ENCODE data around the gene PGD. TPM values are rescaled to one million over a fixed set of nuclear protein-coding genes. Genes with fewer than 3 reads are reported as not detected.

The PGD gene
- total RNA-seq: 100 to 1,000 TPM; 115 to 124 TPM

- Histone ChIP-seq H3K27ac (peak within 1 kb of the TSS; percentile 85), H3K9me3 (no peaks in the 10 kb centered on the region), H3K4me3 (peak within 1 kb of the TSS; percentile 76), H3K36me3 (peaks cover 10% of the 10 kb centered on the region), H3K4me1 (peaks cover 11% of the 10 kb centered on the region), H3K27me3 (no peaks in the 10 kb centered on the region), H3K9ac (ENCODE audit: low read depth in 2 of 2, low read length in 2 of 2) (peak within 1 kb of the TSS; percentile 77 to 78)
- TF ChIP-seq CTCF (IDR thresholded peaks at IDR 0.05): no peak
- DNase-seq: peak; percentile 99
- intact Hi-C loops (cut with DNase I): no loop called here
These were observed at the start of gene PGD for GRCh38 chr1:10398734-10399443. Gene PGD, plus strand, starts transcription at chr1:10399064. Its CDS starts 54 bp downstream, at chr1:10399118.

DNA sequence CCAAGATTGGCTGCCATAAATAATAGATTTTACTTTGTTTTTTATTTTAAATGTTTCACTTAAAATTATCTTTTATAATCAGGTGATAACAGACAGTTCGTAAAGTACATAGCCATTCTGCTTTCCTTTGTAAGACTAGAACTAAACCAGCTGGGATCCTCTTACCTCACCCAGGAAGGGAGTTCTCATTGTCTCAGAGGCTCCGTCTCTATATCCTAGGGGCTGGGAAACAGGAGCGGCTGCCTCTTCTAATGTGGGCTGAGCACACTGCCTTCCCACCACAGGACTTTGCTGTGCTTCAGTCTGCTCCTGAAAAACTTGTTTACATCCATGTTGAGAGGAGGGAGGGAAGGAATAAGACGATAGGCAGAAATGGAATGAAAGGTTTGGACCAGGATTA is 45.6 kb upstream of the PGD start:
- Histone ChIP-seq H3K9me3 (no peaks in the 10 kb centered on the region), H3K36me3 (peaks cover 6% of the 10 kb centered on the region), H3K4me1 (no peaks in the 10 kb centered on the region), H3K9ac (ENCODE audit: low read depth in 2 of 2, low read length in 2 of 2) (no peak overlapping the region), H3K4me3 (no peak overlapping the region), H3K27me3 (no peaks in the 10 kb centered on the region), H3K27ac (no peak overlapping the region)
- intact Hi-C loops (cut with DNase I): no loop called here
- TF ChIP-seq CTCF (IDR thresholded peaks at IDR 0.05): no peak
- DNase-seq: no peak

DNA sequence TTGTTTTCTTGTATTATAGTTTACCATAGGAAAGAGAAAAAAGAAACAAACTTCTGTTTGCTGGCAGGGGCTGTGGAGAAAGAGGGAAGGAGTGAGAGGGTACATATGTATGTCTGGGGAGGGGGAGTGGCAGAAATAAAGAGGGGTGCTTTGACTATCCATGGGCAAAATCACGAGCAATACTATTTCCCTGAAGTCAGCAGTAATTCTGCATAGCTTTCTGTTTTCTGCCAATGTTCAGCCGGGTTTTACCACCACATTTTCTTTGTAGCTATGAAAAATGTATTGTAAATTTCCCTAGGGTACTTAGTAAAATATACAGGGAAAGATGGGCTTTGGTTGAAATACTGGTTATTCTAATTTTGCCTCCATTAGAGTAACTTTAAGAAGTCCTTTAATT is 45.2 kb upstream of the PGD start:
- no peak for TF ChIP-seq CTCF (IDR thresholded peaks at IDR 0.05)
- intact Hi-C loops (cut with DNase I): no loop called here
- H3K36me3 ChIP-seq: peaks cover 6% of the 10 kb centered on the region
- H3K27ac ChIP-seq: no peak overlapping the region
- H3K4me1 ChIP-seq: no peaks in the 10 kb centered on the region
- H3K4me3 ChIP-seq: no peak overlapping the region
- H3K9me3 ChIP-seq: no peaks in the 10 kb centered on the region
- DNase-seq: no peak
- H3K27me3 ChIP-seq: no peaks in the 10 kb centered on the region
- no peak overlapping the region for H3K9ac ChIP-seq (ENCODE audit: low read depth in 2 of 2, low read length in 2 of 2)

GRCh38 chr1:10360045-10360444 is 38.8 kb upstream of the PGD start:
- Histone ChIP-seq H3K27me3 (no peaks in the 10 kb centered on the region), H3K4me3 (no peak overlapping the region), H3K4me1 (no peaks in the 10 kb centered on the region), H3K36me3 (no peaks in the 10 kb centered on the region), H3K9me3 (no peaks in the 10 kb centered on the region), H3K9ac (ENCODE audit: low read depth in 2 of 2, low read length in 2 of 2) (no peak overlapping the region), H3K27ac (no peak overlapping the region)
- no peak for DNase-seq
- intact Hi-C loops (cut with DNase I): no loop called here
- TF ChIP-seq CTCF (IDR thresholded peaks at IDR 0.05): no peak

GRCh38 chr1:10361515-10361914 is 37.3 kb upstream of the PGD start:
- no peaks in the 10 kb centered on the region for H3K36me3 ChIP-seq
- DNase-seq: no peak
- H3K9ac ChIP-seq (ENCODE audit: low read depth in 2 of 2, low read length in 2 of 2): no peak overlapping the region
- H3K27ac ChIP-seq: no peak overlapping the region
- no peak overlapping the region for H3K4me3 ChIP-seq
- H3K4me1 ChIP-seq: no peaks in the 10 kb centered on the region
- no peaks in the 10 kb centered on the region for H3K27me3 ChIP-seq
- no peaks in the 10 kb centered on the region for H3K9me3 ChIP-seq
- TF ChIP-seq CTCF (IDR thresholded peaks at IDR 0.05): no peak
- intact Hi-C loops (cut with DNase I): no loop called here
